DND-41 (cell line): ENCODE measurements around the gene GTF2H1.

ENCODE experiments used
- EZH2 ChIP-seq: IDR thresholded peaks from 3 replicates; pipeline ENCODE4 v1.6.1; 2012; ENCODE audit warnings: borderline replicate concordance, low read depth, mild to moderate bottlenecking, moderate library complexity, low read length, inconsistent platforms; ENCODE audit not compliant: severe bottlenecking
- TF ChIP-seq, protein P1 (sequence below): IDR thresholded peaks from 2 replicates; pipeline ENCODE4 v1.5.1; 2012; ENCODE audit warnings: borderline replicate concordance, low read length, moderate library complexity, mild to moderate bottlenecking; ENCODE audit not compliant: poor library complexity, severe bottlenecking; ENCODE audit errors: extremely low read depth

- TF ChIP-seq EZH2: no peak
- TF ChIP-seq, protein P1, sequence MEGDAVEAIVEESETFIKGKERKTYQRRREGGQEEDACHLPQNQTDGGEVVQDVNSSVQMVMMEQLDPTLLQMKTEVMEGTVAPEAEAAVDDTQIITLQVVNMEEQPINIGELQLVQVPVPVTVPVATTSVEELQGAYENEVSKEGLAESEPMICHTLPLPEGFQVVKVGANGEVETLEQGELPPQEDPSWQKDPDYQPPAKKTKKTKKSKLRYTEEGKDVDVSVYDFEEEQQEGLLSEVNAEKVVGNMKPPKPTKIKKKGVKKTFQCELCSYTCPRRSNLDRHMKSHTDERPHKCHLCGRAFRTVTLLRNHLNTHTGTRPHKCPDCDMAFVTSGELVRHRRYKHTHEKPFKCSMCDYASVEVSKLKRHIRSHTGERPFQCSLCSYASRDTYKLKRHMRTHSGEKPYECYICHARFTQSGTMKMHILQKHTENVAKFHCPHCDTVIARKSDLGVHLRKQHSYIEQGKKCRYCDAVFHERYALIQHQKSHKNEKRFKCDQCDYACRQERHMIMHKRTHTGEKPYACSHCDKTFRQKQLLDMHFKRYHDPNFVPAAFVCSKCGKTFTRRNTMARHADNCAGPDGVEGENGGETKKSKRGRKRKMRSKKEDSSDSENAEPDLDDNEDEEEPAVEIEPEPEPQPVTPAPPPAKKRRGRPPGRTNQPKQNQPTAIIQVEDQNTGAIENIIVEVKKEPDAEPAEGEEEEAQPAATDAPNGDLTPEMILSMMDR: no peak
Measured at GRCh38 chr11:18320617-18321016, 1.8 kb upstream of the GTF2H1 start.
